ENCODE data around the gene NMU.

GRCh38 chr4:55575513-55575912, 60.6 kb downstream of the NMU start:
- no peak for TF ChIP-seq EZH2 (IDR thresholded peaks at IDR 0.05; ENCODE audit: borderline replicate concordance, low read depth, low read length, severe bottlenecking)
- no peak for TF ChIP-seq CTCF (IDR thresholded peaks at IDR 0.05; ENCODE audit: borderline replicate concordance, extremely low read depth, low read length, poor library complexity, severe bottlenecking)
